ENCODE results near the gene RIPOR1. TPM values are rescaled to one million over a fixed set of nuclear protein-coding genes. Genes with fewer than 3 reads are reported as not detected.

The RIPOR1 gene
- total RNA-seq, 2 experiments from 2014 or later = 13.9 to 14.0 TPM

GRCh38 chr16:67540756-67541155 lies 12.1 kb downstream of the RIPOR1 start:
- Mint-ChIP-seq H3K36me3 (peaks cover 18% of the 10 kb centered on the region), H3K4me3 (no peak overlapping the region), H3K27me3 (peaks cover 6% of the 10 kb centered on the region), H3K27ac (no peak overlapping the region), H3K4me1 (peaks cover 29% of the 10 kb centered on the region), H3K9me3 (no peaks in the 10 kb centered on the region)
- DNase-seq = no peak

- Mint-ChIP-seq H3K27ac (no peak overlapping the region), H3K36me3 (peaks cover 18% of the 10 kb centered on the region), H3K27me3 (peaks cover 4% of the 10 kb centered on the region), H3K9me3 (no peaks in the 10 kb centered on the region), H3K4me3 (no peak overlapping the region), H3K4me1 (peaks cover 27% of the 10 kb centered on the region)
- DNase-seq = no peak
These were observed 13.0 kb downstream of the RIPOR1 start for GRCh38 chr16:67541391-67542263.

- H3K4me3 Mint-ChIP-seq = no peak overlapping the region
- H3K36me3 Mint-ChIP-seq = peaks cover 18% of the 10 kb centered on the region
- no peaks in the 10 kb centered on the region for H3K9me3 Mint-ChIP-seq
- DNase-seq = peak; percentile 68
- H3K4me1 Mint-ChIP-seq = peaks cover 28% of the 10 kb centered on the region
- peak overlapping the region; percentile 60 for H3K27ac Mint-ChIP-seq
- H3K27me3 Mint-ChIP-seq = no peaks in the 10 kb centered on the region
These were observed 13.8 kb downstream of the RIPOR1 start for GRCh38 chr16:67542464-67542863.

GRCh38 chr16:67543036-67543435 lies 14.4 kb downstream of the RIPOR1 start:
- no peak for DNase-seq
- H3K27ac Mint-ChIP-seq = no peak overlapping the region

DNA sequence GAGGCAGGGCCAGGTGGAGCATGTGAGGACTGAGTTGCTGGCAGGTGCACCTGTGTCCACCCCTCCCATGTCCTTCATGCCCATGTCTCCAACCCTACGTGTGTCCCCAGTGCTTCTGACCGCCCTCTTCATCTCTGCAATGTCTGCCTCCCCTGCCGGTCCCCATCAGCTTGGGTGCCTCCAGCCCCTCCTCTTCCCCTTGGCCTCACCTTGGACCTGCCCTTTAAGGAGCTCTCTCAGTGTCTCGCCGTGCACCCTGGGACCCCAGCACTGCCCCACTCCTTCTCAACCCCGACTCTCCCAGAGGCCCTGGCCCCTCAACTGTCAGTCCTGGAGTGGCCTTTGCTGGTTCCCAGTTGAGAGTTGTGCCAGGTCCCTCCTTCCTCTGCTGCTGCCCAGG lies 15.0 kb downstream of the RIPOR1 start:
- no peak overlapping the region for H3K4me3 Mint-ChIP-seq
- peaks cover 20% of the 10 kb centered on the region for H3K36me3 Mint-ChIP-seq
- no peaks in the 10 kb centered on the region for H3K9me3 Mint-ChIP-seq
- no peak overlapping the region for H3K27ac Mint-ChIP-seq
- no peaks in the 10 kb centered on the region for H3K27me3 Mint-ChIP-seq
- no peak for DNase-seq
- H3K4me1 Mint-ChIP-seq = peaks cover 38% of the 10 kb centered on the region

More at GRCh38 chr16:67543036-67543435, 14.4 kb downstream of the RIPOR1 start:
- no peaks in the 10 kb centered on the region for H3K9me3 Mint-ChIP-seq
- no peak overlapping the region for H3K4me3 Mint-ChIP-seq
- peaks cover 34% of the 10 kb centered on the region for H3K4me1 Mint-ChIP-seq
- H3K36me3 Mint-ChIP-seq = peaks cover 20% of the 10 kb centered on the region
- H3K27me3 Mint-ChIP-seq = no peaks in the 10 kb centered on the region

- DNase-seq = no peak
- no peaks in the 10 kb centered on the region for H3K9me3 Mint-ChIP-seq
- peaks cover 35% of the 10 kb centered on the region for H3K4me1 Mint-ChIP-seq
- H3K4me3 Mint-ChIP-seq = no peak overlapping the region
- no peak overlapping the region for H3K27ac Mint-ChIP-seq
- H3K36me3 Mint-ChIP-seq = peaks cover 19% of the 10 kb centered on the region
- H3K27me3 Mint-ChIP-seq = no peaks in the 10 kb centered on the region
These were observed 15.8 kb downstream of the RIPOR1 start for GRCh38 chr16:67544329-67544841.

DNA sequence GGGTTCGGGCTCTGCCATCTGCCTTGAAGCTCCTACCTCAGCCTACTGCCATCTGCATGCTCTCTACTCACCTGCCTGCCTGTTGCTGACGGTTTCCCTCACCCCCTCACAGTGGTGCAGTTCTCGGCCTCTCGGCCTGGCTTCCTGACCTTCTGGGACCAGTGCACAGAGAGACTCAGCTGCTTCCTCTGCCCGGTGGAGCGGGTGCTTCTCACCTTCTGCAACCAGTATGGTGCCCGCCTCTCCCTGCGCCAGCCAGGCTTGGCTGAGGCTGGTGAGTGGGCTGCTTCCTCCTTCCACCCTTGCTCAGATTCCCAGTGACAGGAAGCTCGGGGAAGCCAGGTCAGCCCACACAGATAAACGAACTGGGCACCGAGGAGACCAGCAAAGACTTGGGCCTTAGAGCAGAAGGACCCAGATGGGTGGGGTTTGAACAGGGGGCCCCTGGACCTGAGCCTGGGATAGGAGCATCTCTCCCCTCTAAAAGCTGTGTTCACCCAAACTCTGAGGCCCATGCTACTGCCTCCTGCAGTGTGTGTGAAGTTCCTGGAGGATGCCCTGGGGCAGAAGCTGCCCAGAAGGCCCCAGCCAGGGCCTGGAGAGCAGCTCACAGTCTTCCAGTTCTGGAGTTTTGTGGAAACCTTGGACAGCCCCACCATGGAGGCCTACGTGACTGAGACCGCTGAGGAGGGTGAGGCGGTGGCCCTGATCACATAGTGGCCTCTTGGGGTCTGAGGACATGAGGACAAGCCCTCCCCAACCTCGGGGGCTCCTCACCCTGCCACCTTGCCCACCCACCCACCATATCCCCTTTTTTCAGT lies 16.4 kb downstream of the RIPOR1 start:
- Mint-ChIP-seq H3K27ac (peak overlapping the region; percentile 45), H3K4me1 (peaks cover 34% of the 10 kb centered on the region), H3K36me3 (peaks cover 16% of the 10 kb centered on the region), H3K9me3 (no peaks in the 10 kb centered on the region), H3K4me3 (no peak overlapping the region), H3K27me3 (no peaks in the 10 kb centered on the region)
- no peak for DNase-seq

DNA sequence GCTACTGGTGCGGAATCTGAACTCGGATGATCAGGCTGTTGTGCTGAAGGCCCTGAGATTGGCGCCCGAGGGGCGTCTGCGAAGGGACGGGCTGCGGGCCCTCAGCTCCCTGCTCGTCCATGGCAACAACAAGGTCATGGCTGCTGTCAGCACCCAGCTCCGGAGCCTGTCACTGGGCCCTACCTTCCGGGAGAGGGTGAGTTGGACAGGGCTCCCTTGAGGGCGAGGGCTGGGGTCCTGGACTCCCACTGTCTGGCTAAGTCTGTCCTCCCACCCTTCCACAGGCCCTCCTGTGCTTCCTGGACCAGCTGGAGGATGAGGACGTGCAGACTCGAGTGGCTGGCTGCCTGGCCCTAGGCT lies 17.0 kb downstream of the RIPOR1 start:
- Mint-ChIP-seq H3K27ac (no peak overlapping the region), H3K4me3 (no peak overlapping the region), H3K4me1 (peaks cover 34% of the 10 kb centered on the region), H3K9me3 (no peaks in the 10 kb centered on the region), H3K27me3 (no peaks in the 10 kb centered on the region), H3K36me3 (peaks cover 16% of the 10 kb centered on the region)
- DNase-seq = no peak

DNA sequence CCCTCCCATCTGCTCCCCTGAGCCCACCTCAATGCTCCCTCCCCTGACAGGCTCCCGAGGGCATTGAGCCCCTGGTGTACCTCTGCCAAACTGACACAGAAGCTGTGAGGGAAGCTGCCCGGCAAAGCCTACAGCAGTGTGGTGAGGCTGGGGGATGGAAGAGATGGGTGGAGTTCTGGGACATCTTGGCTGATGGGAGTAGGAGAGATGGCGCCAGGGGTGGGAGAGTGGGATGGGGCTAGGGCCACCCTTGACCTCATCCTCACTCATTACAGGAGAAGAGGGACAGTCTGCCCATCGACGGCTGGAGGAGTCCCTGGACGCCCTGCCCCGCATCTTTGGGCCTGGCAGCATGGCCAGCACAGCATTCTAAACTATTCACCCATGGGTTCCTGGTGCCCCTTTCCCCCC lies 17.5 kb downstream of the RIPOR1 start:
- no peaks in the 10 kb centered on the region for H3K27me3 Mint-ChIP-seq
- peaks cover 14% of the 10 kb centered on the region for H3K36me3 Mint-ChIP-seq
- H3K27ac Mint-ChIP-seq = no peak overlapping the region
- no peaks in the 10 kb centered on the region for H3K9me3 Mint-ChIP-seq
- no peak for DNase-seq
- H3K4me1 Mint-ChIP-seq = peaks cover 34% of the 10 kb centered on the region
- H3K4me3 Mint-ChIP-seq = no peak overlapping the region

GRCh38 chr16:67546761-67547422 lies 18.3 kb downstream of the RIPOR1 start:
- Mint-ChIP-seq H3K27ac (peak overlapping the region; percentile 91), H3K36me3 (peaks cover 11% of the 10 kb centered on the region), H3K27me3 (no peaks in the 10 kb centered on the region), H3K4me3 (no peak overlapping the region), H3K9me3 (no peaks in the 10 kb centered on the region), H3K4me1 (peaks cover 34% of the 10 kb centered on the region)
- DNase-seq = peak; percentile 68

GRCh38 chr16:67547423-67548264 lies 19.0 kb downstream of the RIPOR1 start:
- H3K27ac Mint-ChIP-seq = peak overlapping the region; percentile 91
- peaks cover 7% of the 10 kb centered on the region for H3K36me3 Mint-ChIP-seq
- H3K4me1 Mint-ChIP-seq = peaks cover 36% of the 10 kb centered on the region
- H3K9me3 Mint-ChIP-seq = no peaks in the 10 kb centered on the region
- H3K27me3 Mint-ChIP-seq = no peaks in the 10 kb centered on the region
- no peak for DNase-seq
- no peak overlapping the region for H3K4me3 Mint-ChIP-seq

- peaks cover 39% of the 10 kb centered on the region for H3K4me1 Mint-ChIP-seq
- H3K36me3 Mint-ChIP-seq = peaks cover 5% of the 10 kb centered on the region
- H3K27me3 Mint-ChIP-seq = no peaks in the 10 kb centered on the region
- H3K27ac Mint-ChIP-seq = peak overlapping the region; percentile 91
- DNase-seq = no peak
- H3K9me3 Mint-ChIP-seq = no peaks in the 10 kb centered on the region
- H3K4me3 Mint-ChIP-seq = no peak overlapping the region
These were observed 19.9 kb downstream of the RIPOR1 start for GRCh38 chr16:67548265-67549126.

DNA sequence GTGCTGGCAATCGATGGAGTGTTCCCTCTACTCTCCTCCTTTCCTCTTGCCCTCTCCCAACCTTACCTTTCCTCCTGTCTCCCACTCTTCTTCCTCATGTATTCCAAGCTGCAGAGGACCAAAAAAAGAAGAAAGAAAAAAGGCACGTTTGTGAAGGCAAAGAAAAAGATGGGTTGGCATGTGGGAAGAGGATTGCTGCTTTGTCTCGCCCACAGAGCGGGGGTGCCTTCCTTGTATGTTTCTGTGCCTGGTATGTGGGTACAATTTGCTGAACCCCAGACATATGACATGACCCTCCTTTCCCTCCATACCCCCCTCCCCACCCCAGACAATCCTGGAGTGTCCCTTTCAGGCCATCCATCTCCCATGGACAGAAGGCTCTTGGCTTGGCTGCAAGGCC lies 20.6 kb downstream of the RIPOR1 start:
- DNase-seq = no peak
- Mint-ChIP-seq H3K9me3 (no peaks in the 10 kb centered on the region), H3K27me3 (no peaks in the 10 kb centered on the region)

More for the DNA sequence above, 20.6 kb downstream of the RIPOR1 start:
- Mint-ChIP-seq H3K4me1 (peaks cover 40% of the 10 kb centered on the region), H3K4me3 (no peak overlapping the region), H3K36me3 (peaks cover 9% of the 10 kb centered on the region), H3K27ac (peak overlapping the region; percentile 60)
